ENCODE results near the gene VASH1. TPM values are rescaled to one million over a fixed set of nuclear protein-coding genes. Genes with fewer than 3 reads are reported as not detected.

VASH1 gene
- total RNA-seq, 1 donor from 2014 or later: 10.3 TPM

DNA sequence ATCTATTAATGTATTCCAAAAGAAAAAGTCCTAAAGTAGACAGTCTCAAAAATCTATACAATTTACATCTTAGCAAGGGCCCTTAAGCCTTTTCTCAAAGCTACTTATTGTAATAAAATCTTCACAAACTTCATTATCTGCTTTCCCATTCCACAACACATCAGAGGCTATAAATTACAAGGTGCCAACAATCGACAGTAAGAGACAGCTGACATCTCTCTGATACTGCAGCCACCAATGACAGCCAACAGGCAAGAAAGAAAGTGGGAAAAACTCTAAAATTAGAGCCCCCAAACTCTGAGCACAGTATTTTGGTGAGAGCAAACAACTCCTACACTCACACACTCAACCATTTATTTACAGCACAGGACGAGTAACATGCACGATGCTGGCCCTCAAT is 49.3 kb downstream of the VASH1 start:
- H3K4me2 ChIP-seq: peak overlapping the region; percentile 98
- no peak overlapping the region for H2AFZ ChIP-seq (replicated peaks)
- Mint-ChIP-seq H3K4me1 (peaks cover 18% of the 10 kb centered on the region), H3K27ac (no peak overlapping the region), H3K36me3 (peaks cover 11% of the 10 kb centered on the region), H3K4me3 (peak overlapping the region; percentile 97), H3K27me3 (ENCODE audit: insufficient read depth, low read depth) (no peaks in the 10 kb centered on the region), H3K9me3 (no peaks in the 10 kb centered on the region)
- TF ChIP-seq, protein P1, sequence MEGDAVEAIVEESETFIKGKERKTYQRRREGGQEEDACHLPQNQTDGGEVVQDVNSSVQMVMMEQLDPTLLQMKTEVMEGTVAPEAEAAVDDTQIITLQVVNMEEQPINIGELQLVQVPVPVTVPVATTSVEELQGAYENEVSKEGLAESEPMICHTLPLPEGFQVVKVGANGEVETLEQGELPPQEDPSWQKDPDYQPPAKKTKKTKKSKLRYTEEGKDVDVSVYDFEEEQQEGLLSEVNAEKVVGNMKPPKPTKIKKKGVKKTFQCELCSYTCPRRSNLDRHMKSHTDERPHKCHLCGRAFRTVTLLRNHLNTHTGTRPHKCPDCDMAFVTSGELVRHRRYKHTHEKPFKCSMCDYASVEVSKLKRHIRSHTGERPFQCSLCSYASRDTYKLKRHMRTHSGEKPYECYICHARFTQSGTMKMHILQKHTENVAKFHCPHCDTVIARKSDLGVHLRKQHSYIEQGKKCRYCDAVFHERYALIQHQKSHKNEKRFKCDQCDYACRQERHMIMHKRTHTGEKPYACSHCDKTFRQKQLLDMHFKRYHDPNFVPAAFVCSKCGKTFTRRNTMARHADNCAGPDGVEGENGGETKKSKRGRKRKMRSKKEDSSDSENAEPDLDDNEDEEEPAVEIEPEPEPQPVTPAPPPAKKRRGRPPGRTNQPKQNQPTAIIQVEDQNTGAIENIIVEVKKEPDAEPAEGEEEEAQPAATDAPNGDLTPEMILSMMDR (IDR thresholded peaks at IDR 0.05): no peak
- no peak for TF ChIP-seq EZH2phosphoT487 (IDR thresholded peaks at IDR 0.05)
- TF ChIP-seq EZH2 (IDR thresholded peaks at IDR 0.05): no peak
- no peaks in the 10 kb centered on the region for H3K27me3 ChIP-seq
- no peaks in the 10 kb centered on the region for H4K20me1 ChIP-seq (ENCODE audit: low read depth)
- peaks cover 10% of the 10 kb centered on the region for H3F3A ChIP-seq (ENCODE audit: low read depth)
- H3K4me1 ChIP-seq: peaks cover 11% of the 10 kb centered on the region
- no peaks in the 10 kb centered on the region for H3K9me3 ChIP-seq (ENCODE audit: low read depth)
- peaks cover 33% of the 10 kb centered on the region for H3K79me2 ChIP-seq (ENCODE audit: low read depth)
- no peak for DNase-seq (ENCODE audit: low spot score)
- no peak overlapping the region for H3K9ac ChIP-seq
- H3K36me3 ChIP-seq: no peaks in the 10 kb centered on the region
- no peak overlapping the region for H3K27ac ChIP-seq
- peak overlapping the region; percentile 70 for H3K4me3 ChIP-seq

DNA sequence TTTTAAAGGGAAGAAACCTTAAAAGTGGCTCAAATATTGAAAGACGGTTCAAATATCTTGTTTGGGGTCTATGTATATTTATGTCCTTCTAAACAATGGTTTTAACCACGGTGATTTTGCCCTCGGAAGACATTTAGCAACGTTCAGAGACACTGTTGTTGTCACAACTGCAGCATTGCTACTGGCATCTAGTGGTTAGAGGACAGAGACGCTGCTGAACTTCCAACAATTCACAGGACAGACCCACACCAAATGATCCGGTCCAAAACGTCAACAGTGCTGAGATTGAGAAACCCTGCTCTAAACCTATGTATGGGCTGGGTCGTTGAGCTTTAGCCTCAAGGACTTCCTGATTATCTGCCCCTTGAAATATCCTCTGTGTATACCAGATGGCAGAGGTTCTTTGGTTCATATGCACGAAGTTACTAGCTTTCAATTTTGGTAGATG is 49.7 kb downstream of the VASH1 start:
- TF ChIP-seq, protein P1 (IDR thresholded peaks at IDR 0.05): peak; percentile 43
- TF ChIP-seq EZH2 (IDR thresholded peaks at IDR 0.05): no peak
- peak; percentile 31 for DNase-seq (ENCODE audit: low spot score)
- Histone ChIP-seq H4K20me1 (ENCODE audit: low read depth) (no peaks in the 10 kb centered on the region), H2AFZ (replicated peaks) (no peak overlapping the region), H3K27me3 (no peaks in the 10 kb centered on the region), H3K4me3 (peak overlapping the region; percentile 70), H3K27ac (no peak overlapping the region), H3K4me2 (peak overlapping the region; percentile 98), H3K36me3 (no peaks in the 10 kb centered on the region), H3K9ac (no peak overlapping the region), H3K4me1 (peaks cover 11% of the 10 kb centered on the region), H3K79me2 (ENCODE audit: low read depth) (peaks cover 33% of the 10 kb centered on the region), H3F3A (ENCODE audit: low read depth) (peaks cover 10% of the 10 kb centered on the region), H3K9me3 (ENCODE audit: low read depth) (no peaks in the 10 kb centered on the region)
- H3K27ac Mint-ChIP-seq: peak overlapping the region; percentile 8
- H3K9me3 Mint-ChIP-seq: no peaks in the 10 kb centered on the region
- H3K4me1 Mint-ChIP-seq: peaks cover 18% of the 10 kb centered on the region
- no peaks in the 10 kb centered on the region for H3K27me3 Mint-ChIP-seq (ENCODE audit: insufficient read depth, low read depth)
- H3K4me3 Mint-ChIP-seq: peak overlapping the region; percentile 97
- peaks cover 11% of the 10 kb centered on the region for H3K36me3 Mint-ChIP-seq

DNA sequence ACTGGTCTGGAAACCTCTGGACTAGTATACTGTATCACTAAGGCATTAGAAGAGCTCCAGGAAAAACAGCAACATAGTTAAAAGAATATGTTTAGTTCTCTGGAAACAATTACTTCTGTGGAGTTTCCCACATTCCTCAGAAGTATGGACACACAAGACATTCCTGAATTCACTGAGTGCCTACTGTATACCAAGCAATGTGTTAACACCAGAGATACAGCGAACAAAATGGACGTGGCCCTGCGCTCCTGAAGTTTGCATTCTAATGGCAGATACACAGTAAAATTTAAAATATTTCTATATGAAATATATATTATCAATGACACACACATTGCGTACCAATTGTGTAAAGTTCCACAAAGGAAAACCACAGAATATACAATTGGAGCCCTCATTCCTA is 50.3 kb downstream of the VASH1 start:
- Mint-ChIP-seq H3K27me3 (ENCODE audit: insufficient read depth, low read depth) (no peaks in the 10 kb centered on the region), H3K4me3 (peak overlapping the region; percentile 97), H3K9me3 (no peaks in the 10 kb centered on the region), H3K4me1 (peaks cover 18% of the 10 kb centered on the region), H3K27ac (no peak overlapping the region), H3K36me3 (peaks cover 11% of the 10 kb centered on the region)
- H4K20me1 ChIP-seq (ENCODE audit: low read depth): no peaks in the 10 kb centered on the region
- no peaks in the 10 kb centered on the region for H3K36me3 ChIP-seq
- H3K4me1 ChIP-seq: peaks cover 11% of the 10 kb centered on the region
- peaks cover 33% of the 10 kb centered on the region for H3K79me2 ChIP-seq (ENCODE audit: low read depth)
- H2AFZ ChIP-seq (replicated peaks): no peak overlapping the region
- no peak overlapping the region for H3K27ac ChIP-seq
- H3K9ac ChIP-seq: no peak overlapping the region
- TF ChIP-seq EZH2 (IDR thresholded peaks at IDR 0.05) (no peak), EZH2phosphoT487 (IDR thresholded peaks at IDR 0.05) (no peak)
- TF ChIP-seq, protein P1 (IDR thresholded peaks at IDR 0.05): no peak
- peak overlapping the region; percentile 98 for H3K4me2 ChIP-seq
- H3K9me3 ChIP-seq (ENCODE audit: low read depth): no peaks in the 10 kb centered on the region
- H3K27me3 ChIP-seq: no peaks in the 10 kb centered on the region
- peaks cover 10% of the 10 kb centered on the region for H3F3A ChIP-seq (ENCODE audit: low read depth)
- DNase-seq (ENCODE audit: low spot score): peak; percentile 15
- peak overlapping the region; percentile 70 for H3K4me3 ChIP-seq
